H9 (cell line): ENCODE measurements around the gene GID8. TPM values are rescaled to one million over a fixed set of nuclear protein-coding genes. Genes with fewer than 3 reads are reported as not detected.
A peak's percentile ranks its signal among the peaks of the same experiment; 100 is the strongest.

Experiments
- DNase-seq: peaks from one replicate; pipeline ENCODE4 v3.0.0-alpha.2; 2017
- H2AFZ ChIP-seq: one replicate; pipeline ENCODE4 v1.6.1; 2013; ENCODE audit warnings: mild to moderate bottlenecking, low read length, control low read depth, moderate library complexity
- H2AK5ac ChIP-seq: 2 replicates; pipeline ENCODE4 v1.6.1; 2013; ENCODE audit warnings: low read length, control low read depth, mixed read lengths; ENCODE audit not compliant: insufficient read length
- H2BK120ac ChIP-seq: one replicate; pipeline ENCODE4 v1.6.1; 2013; ENCODE audit warnings: low read depth, mild to moderate bottlenecking, low read length, control low read depth, inconsistent platforms; ENCODE audit not compliant: poor library complexity, severe bottlenecking
- H2BK12ac ChIP-seq: 2 replicates; pipeline ENCODE4 v1.6.1; 2013; ENCODE audit warnings: low read length, control low read depth, mixed read lengths, low read depth; ENCODE audit not compliant: insufficient read length
- H2BK15ac ChIP-seq: 2 replicates; pipeline ENCODE4 v1.6.1; 2013; ENCODE audit warnings: low read depth, low read length, control low read depth
- H2BK20ac ChIP-seq: one replicate; pipeline ENCODE4 v1.6.1; 2013; ENCODE audit warnings: low read depth, mild to moderate bottlenecking, low read length, control low read depth, inconsistent platforms; ENCODE audit not compliant: poor library complexity, severe bottlenecking
- H2BK5ac ChIP-seq: 2 replicates; pipeline ENCODE4 v1.6.1; 2013; ENCODE audit warnings: low read length, control low read depth, mixed read lengths; ENCODE audit not compliant: insufficient read length
- H3K14ac ChIP-seq: 2 replicates; pipeline ENCODE4 v1.6.1; 2013; ENCODE audit warnings: low read length, control low read depth; ENCODE audit not compliant: insufficient read depth
- H3K18ac ChIP-seq: 2 replicates; pipeline ENCODE4 v1.6.1; 2013; ENCODE audit warnings: low read depth, mild to moderate bottlenecking, mixed read lengths, low read length, control low read depth; ENCODE audit not compliant: insufficient read length
- H3K23ac ChIP-seq: 2 replicates; pipeline ENCODE4 v1.6.1; 2013; ENCODE audit warnings: low read length, control low read depth, mixed read lengths, low read depth; ENCODE audit not compliant: insufficient read length
- H3K23me2 ChIP-seq: 2 replicates; pipeline ENCODE4 v1.6.1; 2013; ENCODE audit warnings: low read depth, mild to moderate bottlenecking, mixed read lengths, low read length, control low read depth; ENCODE audit not compliant: insufficient read length, poor library complexity, severe bottlenecking
- H3K27ac ChIP-seq: 2 replicates; pipeline ENCODE4 v1.5.1; 2013; ENCODE audit warnings: low read length, control low read depth, mixed read lengths, low read depth; ENCODE audit not compliant: insufficient read length
- H3K27me3 ChIP-seq: 2 replicates; pipeline ENCODE4 v1.6.1; 2013; ENCODE audit warnings: low read length, control low read depth, inconsistent platforms; ENCODE audit not compliant: insufficient read depth
- H3K4ac ChIP-seq: 2 replicates; pipeline ENCODE4 v1.6.1; 2013; ENCODE audit warnings: low read depth, mild to moderate bottlenecking, control low read depth, inconsistent platforms, low read length, moderate library complexity
- H3K4me1 ChIP-seq: 2 replicates; pipeline ENCODE4 v1.6.1; 2013; ENCODE audit warnings: low read length, control low read depth, inconsistent platforms; ENCODE audit not compliant: insufficient read depth
- H3K4me2 ChIP-seq: 2 replicates; pipeline ENCODE4 v1.6.1; 2013; ENCODE audit warnings: low read length, control low read depth, mixed read lengths; ENCODE audit not compliant: insufficient read length, insufficient read depth
- H3K56ac ChIP-seq: 2 replicates; pipeline ENCODE4 v1.6.1; 2013; ENCODE audit warnings: low read depth, mild to moderate bottlenecking, mixed read lengths, low read length, control low read depth; ENCODE audit not compliant: insufficient read length
- H3K79me1 ChIP-seq: 2 replicates; pipeline ENCODE4 v1.6.1; 2013; ENCODE audit warnings: low read depth, mild to moderate bottlenecking, moderate library complexity, low read length, control low read depth, inconsistent platforms; ENCODE audit not compliant: insufficient read depth, poor library complexity, severe bottlenecking
- H3K79me2 ChIP-seq: 2 replicates; pipeline ENCODE4 v1.6.1; 2013; ENCODE audit warnings: low read length, control low read depth, inconsistent platforms; ENCODE audit not compliant: insufficient read depth
- H3K9ac ChIP-seq: 2 replicates; pipeline ENCODE4 v1.6.1; 2013; ENCODE audit warnings: low read length, control low read depth, mixed read lengths; ENCODE audit not compliant: insufficient read length; ENCODE audit errors: extremely low read depth
- H3K9me3 ChIP-seq: one replicate; pipeline ENCODE4 v1.6.1; 2013; ENCODE audit warnings: low read depth, low read length, inconsistent platforms; ENCODE audit not compliant: control insufficient read depth
- H3T11ph ChIP-seq: one replicate; pipeline ENCODE4 v1.6.1; 2013; ENCODE audit warnings: mild to moderate bottlenecking, low read length, control low read depth, inconsistent platforms
- H4K20me1 ChIP-seq: one replicate; pipeline ENCODE4 v1.6.1; 2013; ENCODE audit not compliant: control insufficient read depth, insufficient read length, insufficient read depth
- H4K5ac ChIP-seq: 2 replicates; pipeline ENCODE4 v1.6.1; 2013; ENCODE audit warnings: low read depth, mild to moderate bottlenecking, mixed read lengths, low read length, control low read depth; ENCODE audit not compliant: insufficient read length
- H4K8ac ChIP-seq: replicated peaks from 2 replicates; pipeline ENCODE4 v1.6.1; 2013; ENCODE audit warnings: low read length, control low read depth, mixed read lengths, low read depth; ENCODE audit not compliant: insufficient read length
- H4K91ac ChIP-seq: 2 replicates; pipeline ENCODE4 v1.6.1; 2013; ENCODE audit warnings: low read depth, mild to moderate bottlenecking, moderate library complexity, mixed read lengths, low read length, control low read depth; ENCODE audit not compliant: insufficient read length
- H3K27ac Mint-ChIP-seq, 3 experiments: 2 replicates in 2 of 3; 3 replicates in 1 of 3; pipeline ENCODE4 v1.8.0; 2020 to 2021; ENCODE audit warnings: mixed read lengths in 3 of 3, mild to moderate bottlenecking in 1 of 3, moderate library complexity in 1 of 3
- H3K27me3 Mint-ChIP-seq: 2 replicates; pipeline ENCODE4 v1.8.0; 2021; ENCODE audit warnings: low read depth, mild to moderate bottlenecking, moderate library complexity, mixed read lengths
- H3K36me3 Mint-ChIP-seq, 3 experiments: 2 replicates in 2 of 3; 3 replicates in 1 of 3; pipeline ENCODE4 v1.8.0; 2020 to 2021; ENCODE audit warnings: low read depth in 3 of 3, mixed read lengths in 3 of 3; ENCODE audit not compliant: insufficient read depth in 1 of 3
- H3K4me1 Mint-ChIP-seq, 2 experiments: 2 replicates each; pipeline ENCODE4 v1.8.0; 2020; ENCODE audit warnings: mixed read lengths in 2 of 2
- H3K4me3 Mint-ChIP-seq, 2 experiments: 2 replicates in 1 of 2; 3 replicates in 1 of 2; pipeline ENCODE4 v1.8.0; 2020 to 2021; ENCODE audit warnings: mild to moderate bottlenecking in 2 of 2, mixed read lengths in 2 of 2, moderate library complexity in 1 of 2
- H3K9me3 Mint-ChIP-seq, 2 experiments: 2 replicates in 1 of 2; 3 replicates in 1 of 2; pipeline ENCODE4 v1.8.0; 2020; ENCODE audit warnings: mild to moderate bottlenecking in 2 of 2, mixed read lengths in 2 of 2, moderate library complexity in 1 of 2
- CTCF ChIP-seq: fragments of 200-600 bp; sonication (generic); conservative IDR thresholded peaks from 3 replicates; pipeline ENCODE4 v1.8.0; 2021; ENCODE audit warnings: antibody characterized with exemption, mild to moderate bottlenecking
- WGBS: extraction: QIAGEN DNeasy Blood & Tissue Kit; methylation state at CpG from one replicate; pipeline ENCODE4 v1.1.7; 2013; ENCODE audit warnings: missing lambda C conversion rate, low lambda C conversion rate, mixed read lengths; ENCODE audit not compliant: insufficient read length; ENCODE audit errors: extremely low coverage; 5-methylcytosine and 5-hydroxymethylcytosine counted together
- total RNA-seq: library from RNA; stranded (reverse); gene quantifications from 2 replicates; pipeline ENCODE4 v1.2.1, GENCODE V29; 2021

GID8 gene
- total RNA-seq, 1 experiment from 2014 or later = 60.9 TPM

GRCh38 chr20:62944746-62945145, 6.8 kb downstream of the GID8 start:
- no peak overlapping the region for H3K27ac ChIP-seq
- H3K4me1 ChIP-seq = no peaks in the 10 kb centered on the region; the same call in 1 of the 2 replicates
- no peak overlapping the region for H4K5ac ChIP-seq
- H3K23me2 ChIP-seq = no peaks in the 10 kb centered on the region
- H3K4me2 ChIP-seq = no peak overlapping the region
- H3K27ac Mint-ChIP-seq = peak overlapping the region in 1 of 3 experiments; percentile 7; a peak in 1 of 7 replicates
- no peak overlapping the region for H3K56ac ChIP-seq
- no peak for TF ChIP-seq CTCF
- no peak overlapping the region for H4K91ac ChIP-seq
- no peak overlapping the region for H2BK15ac ChIP-seq
- no peak overlapping the region for H3T11ph ChIP-seq
- no peak overlapping the region for H2BK5ac ChIP-seq
- no peak overlapping the region for H2BK20ac ChIP-seq
- peaks cover 51 to 91% (median 83%) of the 10 kb centered on the region in 3 experiments; a peak in 6 of 7 replicates for H3K36me3 Mint-ChIP-seq
- H3K9me3 ChIP-seq = no peaks in the 10 kb centered on the region
- H3K9ac ChIP-seq = no peak overlapping the region
- H3K4ac ChIP-seq = no peak overlapping the region
- peaks cover 18% of the 10 kb centered on the region; the same call in 1 of the 2 replicates for H3K79me2 ChIP-seq
- H4K20me1 ChIP-seq = no peaks in the 10 kb centered on the region
- H3K14ac ChIP-seq = no peak overlapping the region
- H4K8ac ChIP-seq = no peak overlapping the region
- no peak overlapping the region for H2BK120ac ChIP-seq
- peaks cover 2% of the 10 kb centered on the region in 2 experiments; a peak in 2 of 4 replicates for H3K4me1 Mint-ChIP-seq
- DNase-seq = no peak
- H3K23ac ChIP-seq = no peak overlapping the region
- no peak overlapping the region for H2AK5ac ChIP-seq
- H2AFZ ChIP-seq = no peak overlapping the region
- no peaks in the 10 kb centered on the region for H3K27me3 ChIP-seq
- WGBS = no CpG with 5 or more reads among the region's 10 CpGs
- H3K9me3 Mint-ChIP-seq = no peaks in the 10 kb centered on the region
- H3K27me3 Mint-ChIP-seq = no peaks in the 10 kb centered on the region
- H3K79me1 ChIP-seq = no peaks in the 10 kb centered on the region
- no peak overlapping the region for H3K18ac ChIP-seq
- no peak overlapping the region for H3K4me3 Mint-ChIP-seq
- H2BK12ac ChIP-seq = no peak overlapping the region
